Esophagus (tissue), 2 donors: Measurements from ENCODE around the gene LRRIQ1. TPM values are rescaled to one million over a fixed set of nuclear protein-coding genes. Genes with fewer than 3 reads are reported as not detected.

Source experiments
- H3K27ac ChIP-seq, 2 donors: one replicate each; pipeline ENCODE4 v1.5.1; 2013; ENCODE audit warnings: low read depth in 2 of 2, mild to moderate bottlenecking in 2 of 2, inconsistent platforms in 1 of 2, low read length in 1 of 2, moderate library complexity in 1 of 2
- H3K27me3 ChIP-seq, 2 donors: one replicate each; pipeline ENCODE4 v1.6.1; 2013; ENCODE audit warnings: low read length in 2 of 2, control low read depth in 1 of 2, mild to moderate bottlenecking in 1 of 2; ENCODE audit not compliant: insufficient read depth in 2 of 2, control insufficient read depth in 1 of 2
- H3K36me3 ChIP-seq, 2 donors: one replicate each; pipeline ENCODE4 v1.6.1; 2013; ENCODE audit warnings: low read length in 1 of 2; ENCODE audit not compliant: control insufficient read depth in 2 of 2, insufficient read depth in 2 of 2
- H3K4me1 ChIP-seq, 2 donors: one replicate each; pipeline ENCODE4 v1.6.1; 2013; ENCODE audit warnings: low read length in 1 of 2; ENCODE audit not compliant: control insufficient read depth in 2 of 2, insufficient read depth in 2 of 2
- H3K4me3 ChIP-seq, 2 donors: one replicate each; pipeline ENCODE4 v1.5.1; 2013; ENCODE audit warnings: low read length in 2 of 2, mild to moderate bottlenecking in 2 of 2, low read depth in 1 of 2, moderate library complexity in 1 of 2
- H3K9me3 ChIP-seq, 2 donors: one replicate each; pipeline ENCODE4 v1.6.1; 2013; ENCODE audit warnings: mild to moderate bottlenecking in 2 of 2, low read depth in 1 of 2, low read length in 1 of 2, moderate library complexity in 1 of 2; ENCODE audit not compliant: control insufficient read depth in 2 of 2, insufficient read depth in 1 of 2
- WGBS, 2 donors: extraction: QIAGEN DNeasy Blood & Tissue Kit; methylation state at CpG; one replicate each; pipeline ENCODE4 v1.1.7; 2013; 5-methylcytosine and 5-hydroxymethylcytosine counted together
- polyA plus RNA-seq, 2 donors: library from polyadenylated mRNA; stranded (reverse); fragments of 200-250 nt; gene quantifications; one replicate each; pipeline ENCODE4 v1.2.3, GENCODE V29; 2013
- donor health status: healthy with polysubstance abuse.
- donor health status: Bipolar disorder and iron deficiency.

LRRIQ1 gene, protein sequence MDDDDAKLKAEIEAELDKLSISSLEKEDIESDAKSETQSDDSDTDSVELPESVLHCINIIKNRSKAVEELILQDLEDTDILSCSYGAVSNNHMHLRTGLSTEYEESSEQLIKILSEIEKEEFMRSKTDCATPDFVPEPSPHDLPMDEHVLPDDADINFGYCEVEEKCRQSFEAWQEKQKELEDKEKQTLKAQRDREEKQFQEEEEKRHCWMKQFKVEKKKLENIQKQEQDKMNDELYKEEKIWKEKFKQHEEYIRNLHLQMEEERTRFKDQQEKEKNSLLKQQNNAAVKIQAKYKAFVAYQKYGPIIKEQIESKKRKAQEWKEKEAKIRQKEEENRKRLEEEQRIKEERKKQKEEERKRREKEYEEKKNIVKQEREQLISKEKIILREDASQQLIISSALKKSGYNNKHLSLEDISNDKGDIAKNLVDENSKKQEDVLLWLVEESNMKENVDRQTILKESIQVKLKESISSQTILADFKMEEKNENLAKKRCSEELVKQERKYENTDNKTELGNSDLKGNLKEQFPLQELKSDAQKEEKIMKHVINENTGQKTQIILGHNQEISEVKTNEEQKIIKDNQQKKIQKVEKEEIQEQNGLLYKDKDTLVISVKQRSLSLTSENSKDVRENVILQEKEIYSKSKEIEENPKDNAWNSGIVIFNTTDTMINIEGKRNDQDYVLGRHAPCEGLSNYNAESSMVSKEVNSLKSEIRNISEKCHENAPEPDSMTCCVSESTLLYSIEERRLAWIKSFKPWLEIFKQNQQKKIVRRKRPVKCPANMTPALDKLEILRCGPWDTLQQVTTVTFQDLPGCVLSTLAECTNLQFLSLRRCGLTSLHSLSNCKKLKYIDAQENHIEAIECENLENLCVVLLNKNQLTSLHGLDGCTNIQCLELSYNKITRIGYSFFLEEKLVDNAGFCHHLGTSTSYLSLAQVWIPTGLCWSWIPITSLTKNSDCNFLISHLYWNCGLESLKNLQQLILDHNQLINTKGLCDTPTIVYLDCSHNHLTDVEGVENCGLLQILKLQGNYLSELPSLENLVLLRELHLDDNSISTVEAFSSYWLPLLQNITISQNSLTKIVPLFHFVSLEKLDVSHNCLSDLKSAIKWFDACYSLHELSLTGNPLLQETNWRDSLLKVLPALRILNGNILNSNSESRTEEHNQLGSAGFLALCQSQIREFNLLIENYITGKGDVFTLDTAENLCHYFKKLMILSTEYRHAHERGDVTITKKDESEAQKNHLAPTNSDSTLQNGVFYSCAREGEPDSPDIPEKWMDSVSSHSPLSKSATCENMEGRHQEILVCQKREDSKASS (N-terminal part only)
- under 1 TPM; 0.05 to 0.16 TPM for polyA plus RNA-seq

DNA sequence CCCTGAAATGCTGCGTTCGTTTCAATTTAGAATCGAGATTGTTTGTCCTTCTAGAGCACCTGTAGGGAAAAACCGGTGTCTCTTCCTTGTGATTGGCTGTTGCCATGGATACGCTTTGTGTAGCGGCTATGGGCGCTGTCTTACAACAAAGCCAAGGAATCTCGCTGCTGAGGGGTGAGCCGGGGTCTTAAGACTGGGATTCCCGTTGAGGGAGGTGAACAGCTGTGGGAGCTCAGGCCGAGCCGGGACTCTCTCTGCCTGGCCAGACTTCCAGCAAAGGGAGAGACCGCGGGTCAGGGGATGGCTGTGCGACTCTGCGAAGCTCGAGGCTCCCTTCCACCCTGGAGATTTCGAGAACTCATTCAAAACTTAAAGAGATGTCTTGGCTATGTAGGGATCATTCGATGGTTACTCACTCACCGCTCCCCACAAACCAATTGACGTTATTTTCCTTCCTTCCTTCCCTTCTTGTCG lies at the start of gene LRRIQ1, which contains the start of gene TSPAN19:
Gene LRRIQ1 (plus strand): TSS at position 118 of the 474 bp plus-strand sequence. CDS start 1,826 bp downstream, outside the sequence.
Gene TSPAN19 (minus strand): TSS at position 44 of the 474 bp plus-strand sequence. CDS start 6,331 bp downstream, outside the sequence.
- H3K27ac ChIP-seq = no peak within 1 kb of the TSS
- H3K36me3 ChIP-seq = no peaks in the 10 kb centered on the region
- peak within 1 kb of the TSS; percentile 48 to 56 for H3K4me3 ChIP-seq
- no peaks in the 10 kb centered on the region for H3K27me3 ChIP-seq
- WGBS, 2 donors = 1 to 2% methylated on average over 22 of the region's 22 CpGs
- no peaks in the 10 kb centered on the region for H3K4me1 ChIP-seq
- no peaks in the 10 kb centered on the region for H3K9me3 ChIP-seq

DNA sequence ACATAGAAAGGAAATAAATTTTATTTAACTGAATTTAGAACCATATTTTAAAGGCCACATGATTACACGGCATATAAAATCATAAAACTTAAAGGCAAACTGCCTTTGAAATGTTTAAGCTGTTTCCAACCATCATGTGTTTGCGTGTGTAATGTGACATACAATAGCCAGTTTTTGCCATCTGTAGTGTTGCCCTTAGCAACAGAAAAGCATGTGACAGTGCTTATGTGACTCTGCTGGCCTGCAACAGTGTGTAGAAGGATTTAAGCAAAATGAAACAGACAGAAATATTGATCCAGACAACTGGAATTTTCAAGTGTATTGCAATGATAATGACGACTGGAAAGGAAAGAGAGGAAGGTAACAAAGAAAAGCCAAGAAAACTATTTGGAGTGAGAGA lies 49.6 kb upstream of the LRRIQ1 start:
- Histone ChIP-seq H3K9me3 (no peaks in the 10 kb centered on the region), H3K36me3 (no peaks in the 10 kb centered on the region), H3K4me3 (no peak overlapping the region), H3K4me1 (no peaks in the 10 kb centered on the region), H3K27me3 (no peaks in the 10 kb centered on the region), H3K27ac (no peak overlapping the region)
- WGBS, 2 donors = 63 to 66% methylated on average over 3 of the region's 3 CpGs

DNA sequence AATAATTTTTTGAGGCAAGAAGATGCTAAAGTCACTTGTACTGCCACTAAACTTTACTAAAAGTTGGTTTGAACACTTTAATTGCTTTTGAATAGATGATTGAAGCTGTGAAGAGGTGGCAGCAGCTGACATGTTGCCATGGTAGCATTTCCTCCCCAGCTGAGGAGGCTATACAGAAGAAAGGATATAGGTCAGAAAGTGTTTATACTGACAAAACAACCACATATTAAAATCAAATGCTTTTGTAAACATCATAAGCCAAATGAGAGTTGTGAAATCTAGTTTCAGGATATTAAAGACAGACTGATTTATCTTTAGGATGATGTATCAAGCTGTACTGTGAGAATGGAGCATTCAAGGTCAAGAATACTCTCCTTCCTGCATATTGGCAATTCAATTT lies 41.7 kb upstream of the LRRIQ1 start:
- Histone ChIP-seq H3K9me3 (no peaks in the 10 kb centered on the region), H3K36me3 (no peaks in the 10 kb centered on the region), H3K27ac (no peak overlapping the region), H3K4me1 (no peaks in the 10 kb centered on the region), H3K4me3 (no peak overlapping the region), H3K27me3 (no peaks in the 10 kb centered on the region)

DNA sequence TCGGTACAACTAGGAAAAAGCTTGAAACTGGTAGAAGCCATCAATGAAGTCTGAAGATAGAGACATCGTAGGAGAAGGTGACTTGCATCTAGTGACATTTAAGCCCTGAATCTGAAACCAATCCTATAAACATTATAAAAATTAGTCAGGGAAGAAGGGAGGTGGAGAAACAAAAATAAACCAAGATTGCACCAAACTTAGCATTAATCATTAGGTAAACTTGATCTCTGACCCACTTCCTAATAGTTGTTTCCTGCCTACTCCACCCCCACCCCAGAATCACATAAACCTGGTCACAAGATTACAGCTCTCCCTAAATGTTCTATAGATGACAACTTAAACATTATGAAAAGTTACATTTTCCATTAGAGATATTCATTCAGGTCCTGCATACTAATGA lies 40.5 kb upstream of the LRRIQ1 start:
- Histone ChIP-seq H3K9me3 (no peaks in the 10 kb centered on the region), H3K36me3 (no peaks in the 10 kb centered on the region), H3K27ac (no peak overlapping the region), H3K27me3 (no peaks in the 10 kb centered on the region), H3K4me1 (no peaks in the 10 kb centered on the region), H3K4me3 (no peak overlapping the region)
- 70 to 76% methylated on average over 2 of the region's 2 CpGs for WGBS, 2 donors

DNA sequence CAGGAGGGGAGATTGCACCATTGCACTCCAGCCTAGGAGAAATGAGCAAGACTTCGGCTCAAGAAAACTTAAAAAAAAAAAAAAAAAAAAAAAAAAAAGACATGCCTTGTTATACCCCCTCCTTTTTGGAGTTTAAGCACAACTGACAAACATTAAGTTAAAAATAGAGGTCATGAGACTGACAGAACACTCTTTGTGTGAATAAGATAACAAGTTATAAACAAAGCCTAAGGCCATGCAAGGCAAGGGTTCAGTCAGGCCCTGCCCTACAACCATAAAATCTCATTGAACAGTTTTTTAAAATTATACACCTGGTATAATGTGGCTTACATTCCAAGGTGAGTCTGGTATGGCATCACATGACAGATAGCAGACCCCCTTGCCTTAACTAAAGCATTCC lies 39.4 kb upstream of the LRRIQ1 start:
- H3K27ac ChIP-seq = no peak overlapping the region
- 60 to 69% methylated on average over 1 of the region's 1 CpG for WGBS, 2 donors
- no peaks in the 10 kb centered on the region for H3K36me3 ChIP-seq
- no peaks in the 10 kb centered on the region for H3K27me3 ChIP-seq
- H3K9me3 ChIP-seq = no peaks in the 10 kb centered on the region
- no peaks in the 10 kb centered on the region for H3K4me1 ChIP-seq
- no peak overlapping the region for H3K4me3 ChIP-seq

DNA sequence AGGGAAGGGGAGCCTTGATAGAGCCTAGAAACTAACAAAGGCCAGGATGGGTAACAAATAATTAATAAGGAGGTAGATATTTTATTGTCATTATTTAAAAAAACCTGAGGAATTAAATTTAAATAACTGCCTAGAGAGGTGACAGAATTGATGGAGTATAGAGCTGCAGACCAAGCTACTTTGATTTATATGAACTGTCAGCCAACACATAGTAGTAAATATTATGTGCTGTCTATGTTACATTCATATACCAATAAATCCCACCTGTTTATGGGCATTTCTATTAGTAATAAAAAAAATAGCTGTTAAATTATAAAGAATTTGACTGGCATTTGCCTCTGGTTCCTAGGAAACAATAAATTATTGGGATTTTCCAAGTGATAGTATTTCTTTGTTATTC lies 37.8 kb upstream of the LRRIQ1 start:
- H3K4me3 ChIP-seq = no peak overlapping the region
- no peak overlapping the region for H3K27ac ChIP-seq
- no peaks in the 10 kb centered on the region for H3K4me1 ChIP-seq
- no peaks in the 10 kb centered on the region for H3K36me3 ChIP-seq
- H3K9me3 ChIP-seq = no peaks in the 10 kb centered on the region
- H3K27me3 ChIP-seq = no peaks in the 10 kb centered on the region

DNA sequence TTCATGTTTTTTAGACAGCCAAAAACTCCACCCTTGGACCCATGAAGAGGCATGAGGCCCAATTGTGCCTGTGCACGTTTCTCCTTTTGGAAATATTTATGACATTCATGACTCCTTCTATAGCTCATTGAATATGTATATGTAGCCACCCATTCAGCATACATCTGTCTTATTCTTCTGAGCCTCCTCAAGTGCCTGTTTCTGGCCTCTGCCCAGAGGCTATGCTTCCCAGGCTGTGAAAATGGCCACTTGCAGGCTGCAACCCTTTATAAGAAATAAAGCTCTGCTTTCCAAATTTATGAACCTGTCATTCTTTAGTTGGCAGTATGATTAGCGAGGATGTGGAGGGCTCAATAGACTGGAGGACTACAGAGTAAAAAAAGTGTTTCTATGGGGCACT lies 35.4 kb upstream of the LRRIQ1 start:
- 63 to 64% methylated on average over 2 of the region's 2 CpGs for WGBS, 2 donors
- Histone ChIP-seq H3K27ac (no peak overlapping the region), H3K9me3 (peaks cover 0 to 2% of the 10 kb centered on the region in 2 donors), H3K36me3 (no peaks in the 10 kb centered on the region), H3K4me1 (no peaks in the 10 kb centered on the region), H3K4me3 (no peak overlapping the region), H3K27me3 (no peaks in the 10 kb centered on the region)

DNA sequence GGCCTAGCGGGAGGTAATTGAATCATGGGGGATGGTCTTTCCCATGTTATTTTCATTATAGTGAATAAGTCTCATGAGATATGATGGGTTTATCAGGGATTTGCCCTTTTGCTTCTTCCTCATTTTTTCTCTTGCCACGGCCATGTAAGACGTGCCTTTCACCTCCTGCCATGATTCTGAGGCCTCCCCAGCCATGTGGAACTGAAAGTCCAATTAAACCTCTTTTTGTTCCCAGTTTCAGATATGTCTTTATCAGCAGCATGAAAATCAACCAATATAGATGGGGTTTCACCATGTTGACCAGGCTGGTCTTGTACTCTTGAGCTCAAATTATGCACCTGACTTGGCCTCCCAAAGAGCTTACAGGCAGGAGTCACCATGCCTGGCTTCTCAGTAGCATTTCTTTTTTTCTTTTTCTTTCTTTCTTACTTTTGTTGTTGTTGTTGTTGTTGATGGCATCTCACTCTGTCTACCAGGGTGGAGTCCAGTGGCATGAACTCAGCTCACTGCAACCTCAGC lies 33.3 kb upstream of the LRRIQ1 start:
- Histone ChIP-seq H3K27ac (no peak overlapping the region), H3K4me1 (no peaks in the 10 kb centered on the region), H3K4me3 (no peak overlapping the region), H3K36me3 (no peaks in the 10 kb centered on the region), H3K9me3 (peaks cover 0 to 2% of the 10 kb centered on the region in 2 donors), H3K27me3 (no peaks in the 10 kb centered on the region)
- 82 to 83% methylated on average over 3 of the region's 3 CpGs for WGBS, 2 donors

DNA sequence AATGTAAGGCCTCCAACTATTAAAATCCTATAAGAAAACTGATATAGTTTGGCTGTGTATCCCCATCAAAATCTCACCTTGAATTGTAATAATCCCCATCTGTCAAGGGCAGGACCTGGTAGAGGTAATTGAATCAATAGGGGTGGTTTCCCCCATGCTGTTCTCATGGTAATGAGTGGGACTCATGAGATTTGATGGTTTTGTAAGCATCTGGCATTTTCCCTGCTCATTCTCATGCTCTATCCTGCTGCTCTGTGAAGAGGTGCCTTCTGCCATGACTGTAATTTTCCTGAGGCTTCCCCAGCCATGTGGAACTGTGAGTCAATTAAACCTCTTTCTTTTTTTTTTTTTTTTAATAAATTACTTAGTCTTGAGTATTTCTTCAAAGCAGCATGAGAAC lies 31.9 kb upstream of the LRRIQ1 start:
- Histone ChIP-seq H3K36me3 (no peaks in the 10 kb centered on the region), H3K9me3 (peaks cover 0 to 2% of the 10 kb centered on the region in 2 donors), H3K27ac (no peak overlapping the region), H3K4me3 (no peak overlapping the region), H3K27me3 (no peaks in the 10 kb centered on the region), H3K4me1 (no peaks in the 10 kb centered on the region)
